Glutamatergic neuron (in vitro differentiated cells): ENCODE data around the gene CFAP298. TPM values are rescaled to one million over a fixed set of nuclear protein-coding genes. Genes with fewer than 3 reads are reported as not detected.
"Not testable (repeated sequence)": the region's sequence is repeated elsewhere in the genome, so short reads cannot be mapped to it uniquely, and the experiment has no call there.

Experiments
- DNase-seq: peaks from one replicate; pipeline ENCODE4 v3.0.0; 2022
- H3K27ac Mint-ChIP-seq: one replicate; pipeline ENCODE4 v1.8.0; 2020; ENCODE audit warnings: mild to moderate bottlenecking, mixed read lengths, inconsistent platforms; ENCODE audit not compliant: unreplicated experiment
- H3K27me3 Mint-ChIP-seq: one replicate; pipeline ENCODE4 v1.8.0; 2020; ENCODE audit warnings: mild to moderate bottlenecking, moderate library complexity, mixed read lengths, inconsistent platforms; ENCODE audit not compliant: unreplicated experiment
- H3K36me3 Mint-ChIP-seq: one replicate; pipeline ENCODE4 v1.8.0; 2020; ENCODE audit warnings: mild to moderate bottlenecking, mixed read lengths, inconsistent platforms; ENCODE audit not compliant: unreplicated experiment
- H3K4me1 Mint-ChIP-seq: one replicate; pipeline ENCODE4 v1.8.0; 2020; ENCODE audit warnings: mild to moderate bottlenecking, low read depth, mixed read lengths, inconsistent platforms; ENCODE audit not compliant: unreplicated experiment
- H3K4me3 Mint-ChIP-seq: one replicate; pipeline ENCODE4 v1.8.0; 2020; ENCODE audit warnings: mild to moderate bottlenecking, mixed read lengths, inconsistent platforms; ENCODE audit not compliant: unreplicated experiment
- H3K9me3 Mint-ChIP-seq: one replicate; pipeline ENCODE4 v1.8.0; 2020; ENCODE audit warnings: mild to moderate bottlenecking, moderate library complexity, mixed read lengths, inconsistent platforms; ENCODE audit not compliant: unreplicated experiment
- CTCF ChIP-seq: fragments of 200-600 bp; sonication (generic); IDR thresholded peaks from one replicate; pipeline ENCODE4 v1.5.0; 2021; ENCODE audit not compliant: partially characterized antibody, unreplicated experiment
- long read RNA-seq: library from polyadenylated mRNA; unstranded; transcript quantifications from one replicate; pipeline ENCODE4 v2.0.0, GENCODE V29; 2020; ENCODE audit not compliant: unreplicated experiment
- total RNA-seq: library from RNA; stranded (reverse); fragmentation: NEBNext Ultra II Directional; extraction: Animal tissue kit (Norgen Biotek cat#: 25700); gene quantifications from one replicate; pipeline ENCODE4 v1.2.1, GENCODE V29; 2021; ENCODE audit not compliant: unreplicated experiment

CFAP298 gene
- 124 TPM for total RNA-seq
- long read RNA-seq, transcript CFAP298-208 (2 exons, 1,872 nt): minor isoform, 8 of 101 reads
- long read RNA-seq, transcript CFAP298-201 (7 exons, 1,692 nt): major isoform, 32 of 101 reads
- long read RNA-seq, partial matches to known transcripts: 48 of 101 reads
- long read RNA-seq, other reads (novel, unspliced or antisense): 6 of 101 reads

DNA sequence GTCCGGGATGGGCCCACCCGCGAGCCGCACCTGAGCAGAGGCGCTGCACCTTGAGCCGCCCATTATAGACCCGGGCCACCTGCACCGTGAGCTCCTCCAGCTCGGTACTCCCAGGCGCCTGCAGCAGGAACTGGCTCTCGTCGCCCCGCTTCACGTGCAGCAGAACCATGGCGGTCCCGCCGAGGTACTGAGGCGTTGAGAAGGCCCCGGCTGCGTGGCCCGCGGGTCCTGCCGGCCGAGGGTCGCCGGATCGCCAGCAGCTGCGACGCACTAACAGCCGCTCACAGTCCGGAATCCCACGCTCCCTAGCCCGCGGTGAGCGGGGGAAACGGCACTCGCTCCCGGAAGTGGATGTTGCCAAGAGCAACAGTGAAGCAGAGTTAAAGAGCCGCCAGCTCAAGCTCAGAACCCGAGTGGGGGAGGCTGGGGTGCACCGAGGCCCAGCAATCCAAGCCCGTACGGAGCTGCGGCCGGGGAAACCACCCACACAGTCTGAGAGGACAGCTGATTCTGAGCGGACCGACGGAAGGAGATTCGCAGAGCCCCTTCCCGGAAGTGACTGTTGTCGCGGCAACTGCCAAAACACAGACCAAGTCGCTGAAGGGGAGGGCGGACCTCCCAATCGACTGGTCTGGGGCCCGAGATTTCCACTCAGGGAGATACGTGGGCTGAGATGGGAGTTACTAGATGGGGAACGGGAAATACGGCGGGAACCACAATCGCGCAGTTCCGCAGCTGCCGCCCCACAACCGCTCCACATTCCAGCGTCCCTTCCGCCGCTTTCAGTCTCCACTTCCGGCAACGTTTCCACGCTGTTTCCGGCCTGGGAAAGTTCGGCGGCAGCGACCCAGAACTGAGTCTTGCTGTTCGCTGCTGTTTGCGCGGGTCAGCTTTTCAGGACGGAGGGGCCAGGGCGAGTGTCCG is at the start of gene CFAP298:
Gene CFAP298 (minus strand): TSS at position 303 of the 924 bp plus-strand sequence. CDS start 134 bp downstream, at position 169.
- TF ChIP-seq CTCF: no peak
- peak within 1 kb of the TSS; percentile 92 for H3K27ac Mint-ChIP-seq
- peaks cover 7% of the 10 kb centered on the region for H3K27me3 Mint-ChIP-seq
- DNase-seq: peak; percentile 86
- H3K4me1 Mint-ChIP-seq: no peaks in the 10 kb centered on the region
- no peaks in the 10 kb centered on the region for H3K36me3 Mint-ChIP-seq
- H3K4me3 Mint-ChIP-seq: peak within 1 kb of the TSS; percentile 96
- H3K9me3 Mint-ChIP-seq: peaks cover 4% of the 10 kb centered on the region

GRCh38 chr21:32661026-32661782 is 49.0 kb upstream of the CFAP298 start:
- H3K27ac Mint-ChIP-seq, DNase-seq, H3K4me3 Mint-ChIP-seq, H3K4me1 Mint-ChIP-seq, H3K27me3 Mint-ChIP-seq, H3K9me3 Mint-ChIP-seq: not testable (repeated sequence)
- peaks cover 38% of the 10 kb centered on the region for H3K36me3 Mint-ChIP-seq

DNA sequence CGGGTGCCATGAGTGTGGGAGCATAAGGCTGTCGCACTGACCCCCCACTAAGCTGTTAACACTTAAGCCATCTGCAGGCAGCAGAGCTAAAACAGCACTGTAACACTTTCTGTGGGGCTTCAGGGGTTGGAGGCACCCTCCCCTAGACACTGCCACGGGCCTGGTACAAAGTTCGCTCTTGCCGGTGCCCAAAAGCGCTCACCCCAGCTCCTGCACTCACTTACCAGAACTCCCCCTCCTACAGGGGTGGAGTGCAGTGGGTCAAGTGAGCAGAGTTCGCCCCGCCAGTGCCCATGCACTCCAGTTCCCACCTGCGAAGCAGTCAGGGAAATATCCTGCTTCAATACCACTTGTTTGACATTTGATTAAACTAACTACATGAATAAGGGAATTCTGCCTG is 46.3 kb upstream of the CFAP298 start:
- Mint-ChIP-seq H3K36me3 (peaks cover 11% of the 10 kb centered on the region), H3K9me3 (no peaks in the 10 kb centered on the region), H3K27me3 (peaks cover 2% of the 10 kb centered on the region), H3K4me1 (peaks cover 8% of the 10 kb centered on the region), H3K27ac (peak overlapping the region; percentile 52), H3K4me3 (no peak overlapping the region)
- no peak for DNase-seq
- no peak for TF ChIP-seq CTCF

DNA sequence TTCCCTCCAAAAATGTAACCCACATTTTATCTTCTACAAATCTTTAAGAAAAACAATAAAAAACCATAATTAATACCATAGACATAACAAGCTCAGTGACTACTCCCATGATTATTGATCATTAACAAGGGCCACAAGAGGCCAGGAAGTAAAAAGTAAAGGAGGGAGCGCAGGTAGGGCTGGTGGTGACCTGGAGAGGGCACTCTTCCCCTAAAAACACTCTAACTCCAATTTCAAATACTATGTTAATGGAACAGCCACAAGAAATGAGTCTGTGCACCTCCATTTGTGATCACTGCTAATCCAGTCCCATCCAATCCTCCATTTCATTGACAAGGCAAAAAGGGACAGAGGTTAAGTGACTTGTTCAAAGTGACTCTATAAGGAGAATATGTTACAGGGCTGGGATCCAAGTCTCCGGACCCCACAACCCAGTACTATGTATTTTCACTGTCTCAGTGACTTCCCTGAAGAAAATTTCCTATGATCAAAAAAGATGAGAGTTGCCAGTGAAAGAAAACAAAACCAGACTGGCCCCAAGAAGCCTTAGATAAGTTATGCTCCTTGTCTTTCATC is 41.2 kb upstream of the CFAP298 start:
- no peaks in the 10 kb centered on the region for H3K27me3 Mint-ChIP-seq
- no peak for TF ChIP-seq CTCF
- peaks cover 8% of the 10 kb centered on the region for H3K4me1 Mint-ChIP-seq

DNA sequence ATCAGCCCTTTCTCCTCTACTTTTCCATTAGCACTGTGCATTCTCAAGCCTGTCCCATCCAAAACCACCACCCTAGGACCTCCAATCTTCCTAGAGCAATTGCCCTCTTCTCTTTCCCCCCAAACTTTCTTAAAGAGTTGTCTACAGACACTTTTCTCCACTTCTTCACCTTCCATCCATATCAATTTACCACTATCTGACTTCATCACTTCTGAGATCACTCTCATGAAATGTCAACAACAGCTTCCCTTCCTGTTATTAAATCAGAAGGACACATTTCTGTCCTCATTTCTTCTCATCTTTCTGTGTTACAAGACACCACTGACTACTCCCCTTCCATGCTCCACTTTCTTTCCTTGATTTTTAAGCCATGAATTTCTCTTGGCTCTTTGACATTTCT is 36.0 kb upstream of the CFAP298 start:
- Mint-ChIP-seq H3K36me3 (no peaks in the 10 kb centered on the region), H3K27ac (no peak overlapping the region), H3K27me3 (no peaks in the 10 kb centered on the region), H3K9me3 (no peaks in the 10 kb centered on the region), H3K4me1 (no peaks in the 10 kb centered on the region), H3K4me3 (no peak overlapping the region)
- TF ChIP-seq CTCF: no peak
- no peak for DNase-seq

More for the DNA sequence above, 41.2 kb upstream of the CFAP298 start:
- Mint-ChIP-seq H3K36me3 (no peaks in the 10 kb centered on the region), H3K4me3 (no peak overlapping the region), H3K9me3 (no peaks in the 10 kb centered on the region), H3K27ac (no peak overlapping the region)
- no peak for DNase-seq
